ENCODE data around the gene DPP9.
A peak's percentile ranks its signal among the peaks of the same experiment; 100 is the strongest.

DPP9 gene

GRCh38 chr19:4660993-4661392 is 62.6 kb downstream of the DPP9 start:
- DNase-seq, result no peak

- no peak for DNase-seq
Observed at GRCh38 chr19:4660181-4660791, 63.4 kb downstream of the DPP9 start.

GRCh38 chr19:4657835-4658234 is 65.8 kb downstream of the DPP9 start:
- no peak for DNase-seq

GRCh38 chr19:4657262-4657661 is 66.4 kb downstream of the DPP9 start:
- DNase-seq, result no peak

GRCh38 chr19:4656102-4656501 is 67.5 kb downstream of the DPP9 start:
- DNase-seq, result no peak

GRCh38 chr19:4654437-4655361 is 68.9 kb downstream of the DPP9 start:
- DNase-seq, result peak in 29 of 56 donors; percentile 3 to 65 (median 27)

- no peak for DNase-seq
Observed at GRCh38 chr19:4653793-4654436, 69.7 kb downstream of the DPP9 start.

GRCh38 chr19:4652075-4652474 is 71.6 kb downstream of the DPP9 start:
- no peak for DNase-seq

- DNase-seq, result no peak
Observed at GRCh38 chr19:4650159-4650558, 73.5 kb downstream of the DPP9 start.

- no peak for DNase-seq
Observed at GRCh38 chr19:4649392-4650047, 74.1 kb downstream of the DPP9 start.

- no peak for DNase-seq
Observed at GRCh38 chr19:4647676-4648644, 75.7 kb downstream of the DPP9 start.

- DNase-seq, result no peak
Observed at GRCh38 chr19:4645718-4646117, 77.9 kb downstream of the DPP9 start.

GRCh38 chr19:4642625-4643024 is 81.0 kb downstream of the DPP9 start:
- DNase-seq, result no peak

GRCh38 chr19:4641132-4641531 is 82.5 kb downstream of the DPP9 start:
- no peak for DNase-seq

- no peak for DNase-seq
Observed at GRCh38 chr19:4640247-4641000, 83.2 kb downstream of the DPP9 start.

GRCh38 chr19:4639531-4640246 is 84.0 kb downstream of the DPP9 start:
- peak in 2 of 56 donors; percentile 2 to 7 for DNase-seq

- DNase-seq, result peak; percentile 21 to 97 (median 84)
Observed at GRCh38 chr19:4638828-4639530, 84.7 kb downstream of the DPP9 start, which contains the start of gene TNFAIP8L1. TNFAIP8L1 (plus strand) TSS chr19:4639516; CDS start chr19:4651870, 12,354 bp downstream.

- no peak for DNase-seq
Observed at GRCh38 chr19:4638317-4638716, 85.3 kb downstream of the DPP9 start.

Measured in nucleus accumbens (tissue), 56 donors.